Measurements from ENCODE around the gene GUCY2C.

DNA sequence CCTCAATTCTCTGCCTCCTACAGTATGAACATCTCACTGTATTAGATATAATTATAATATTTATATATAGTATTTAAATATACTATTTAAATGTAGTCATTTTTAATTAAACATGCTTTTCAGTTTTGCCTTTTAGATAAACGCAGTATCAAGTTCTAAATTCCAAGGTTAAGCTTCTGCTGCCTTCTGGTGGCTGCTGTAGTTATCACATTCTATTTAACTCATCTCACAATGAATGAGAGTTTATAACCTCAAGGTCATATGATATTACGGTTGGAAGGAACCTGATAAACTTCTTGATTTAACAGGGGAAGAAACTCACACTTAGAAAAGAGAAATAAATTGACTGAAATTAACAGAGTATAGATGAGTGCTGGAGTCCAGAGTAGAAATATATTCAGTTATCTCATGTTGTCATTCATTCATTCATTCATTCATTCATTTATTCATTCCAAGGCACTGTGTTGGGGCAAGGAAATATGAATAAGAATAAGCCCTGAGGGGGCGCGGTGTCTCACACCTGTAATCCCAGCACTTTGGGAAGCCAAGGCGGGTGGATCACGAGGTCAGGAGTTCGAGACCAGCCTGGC is 31.9 kb downstream of the GUCY2C start:
- TF ChIP-seq, protein P1, sequence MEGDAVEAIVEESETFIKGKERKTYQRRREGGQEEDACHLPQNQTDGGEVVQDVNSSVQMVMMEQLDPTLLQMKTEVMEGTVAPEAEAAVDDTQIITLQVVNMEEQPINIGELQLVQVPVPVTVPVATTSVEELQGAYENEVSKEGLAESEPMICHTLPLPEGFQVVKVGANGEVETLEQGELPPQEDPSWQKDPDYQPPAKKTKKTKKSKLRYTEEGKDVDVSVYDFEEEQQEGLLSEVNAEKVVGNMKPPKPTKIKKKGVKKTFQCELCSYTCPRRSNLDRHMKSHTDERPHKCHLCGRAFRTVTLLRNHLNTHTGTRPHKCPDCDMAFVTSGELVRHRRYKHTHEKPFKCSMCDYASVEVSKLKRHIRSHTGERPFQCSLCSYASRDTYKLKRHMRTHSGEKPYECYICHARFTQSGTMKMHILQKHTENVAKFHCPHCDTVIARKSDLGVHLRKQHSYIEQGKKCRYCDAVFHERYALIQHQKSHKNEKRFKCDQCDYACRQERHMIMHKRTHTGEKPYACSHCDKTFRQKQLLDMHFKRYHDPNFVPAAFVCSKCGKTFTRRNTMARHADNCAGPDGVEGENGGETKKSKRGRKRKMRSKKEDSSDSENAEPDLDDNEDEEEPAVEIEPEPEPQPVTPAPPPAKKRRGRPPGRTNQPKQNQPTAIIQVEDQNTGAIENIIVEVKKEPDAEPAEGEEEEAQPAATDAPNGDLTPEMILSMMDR (IDR thresholded peaks at IDR 0.05; ENCODE audit: insufficient read depth, low read length, poor library complexity, severe bottlenecking) = no peak
- TF ChIP-seq EZH2phosphoT487 (conservative IDR thresholded peaks at IDR 0.05; ENCODE audit: low read length) = no peak

Data from SU-DHL-6 (cell line).